HEK293 (cell line): ENCODE measurements around the gene AXDND1.
A peak's percentile ranks its signal among the peaks of the same experiment; 100 is the strongest.

ENCODE experiments used
- CTCF ChIA-PET: fragments of 350-600 bp; formaldehyde crosslinking; extraction: SDS; loops from one replicate; lab custom pipeline; 2021; ENCODE audit warnings: antibody characterized with exemption; lab: Yijun Ruan, JAX
- POLR2A ChIA-PET: fragments of 300-600 bp; formaldehyde crosslinking; extraction: SDS; loops from one replicate; lab custom pipeline; 2020; ENCODE audit warnings: antibody characterized with exemption, inconsistent platforms; lab: Yijun Ruan, JAX
- H3K27ac ChIP-seq: fragments of 200-500 bp; sonication (Bioruptor generic); 2 replicates; pipeline ENCODE4 v1.5.1; 2014; ENCODE audit warnings: low read depth, low read length, control low read depth, inconsistent platforms; ENCODE audit errors: extremely low read depth
- H3K36me3 ChIP-seq, 2 experiments: fragments of 200-500 bp in 1 of 2; sonication (Bioruptor generic) in 1 of 2; 1 replicate in 1 of 2; 2 replicates in 1 of 2; pipeline ENCODE4 v1.5.1; 2014 to 2017; ENCODE audit warnings: inconsistent platforms in 2 of 2, low read length in 2 of 2; ENCODE audit not compliant: control insufficient read depth in 2 of 2, insufficient read depth in 1 of 2
- H3K4me1 ChIP-seq: fragments of 200-500 bp; sonication (Bioruptor generic); 2 replicates; pipeline ENCODE4 v1.5.1; 2014; ENCODE audit warnings: mild to moderate bottlenecking, low read length, inconsistent platforms; ENCODE audit not compliant: control insufficient read depth, insufficient read depth
- H3K4me3 ChIP-seq: 2 replicates; pipeline ENCODE4 v1.5.1; 2011; ENCODE audit warnings: low read depth, mild to moderate bottlenecking, control low read depth, low read length, moderate library complexity
- H3K9me3 ChIP-seq: fragments of 200-500 bp; sonication (Bioruptor generic); 2 replicates; pipeline ENCODE4 v1.5.1; 2014; ENCODE audit warnings: low read depth, low read length, inconsistent platforms; ENCODE audit not compliant: control insufficient read depth, insufficient read depth
- AEBP2 ChIP-seq: fragments of 450-650 bp; formaldehyde crosslinking; IDR thresholded peaks from 2 replicates; pipeline ENCODE4 v1.5.1; 2016; ENCODE audit warnings: missing biosample characterization, missing genetic modification characterization, borderline replicate concordance
- SETDB1 ChIP-seq: IDR thresholded peaks from one replicate; pipeline ENCODE4 v1.6.1; 2017; ENCODE audit warnings: mild to moderate bottlenecking, low read length, moderate library complexity, mixed read lengths; ENCODE audit not compliant: insufficient read length
- SP2 ChIP-seq: fragments of 450-650 bp; formaldehyde crosslinking; IDR thresholded peaks from 2 replicates; pipeline ENCODE4 v1.5.1; 2016; ENCODE audit warnings: missing biosample characterization, missing genetic modification characterization
- WT1 ChIP-seq: fragments of 450-650 bp; formaldehyde crosslinking; IDR thresholded peaks from 2 replicates; pipeline ENCODE4 v1.5.1; 2016; ENCODE audit warnings: missing biosample characterization, missing genetic modification characterization
- ZNF292 ChIP-seq: fragments of 450-650 bp; formaldehyde crosslinking; IDR thresholded peaks from 2 replicates; pipeline ENCODE4 v1.5.1; 2016; ENCODE audit warnings: low read depth, missing biosample characterization, missing genetic modification characterization, borderline replicate concordance
- ZNF416 ChIP-seq: fragments of 450-650 bp; formaldehyde crosslinking; IDR thresholded peaks from 2 replicates; pipeline ENCODE4 v1.5.1; 2016; ENCODE audit warnings: missing biosample characterization, missing genetic modification characterization
- ZNF514 ChIP-seq: fragments of 450-650 bp; formaldehyde crosslinking; IDR thresholded peaks from 2 replicates; pipeline ENCODE4 v1.5.1; 2016; ENCODE audit warnings: missing biosample characterization, missing genetic modification characterization
- ZNF529 ChIP-seq: fragments of 450-650 bp; formaldehyde crosslinking; IDR thresholded peaks from 2 replicates; pipeline ENCODE4 v1.5.1; 2017; ENCODE audit warnings: missing genetic modification characterization, missing biosample characterization; ENCODE audit not compliant: insufficient replicate concordance
- ZNF571 ChIP-seq: fragments of 450-650 bp; formaldehyde crosslinking; IDR thresholded peaks from 2 replicates; pipeline ENCODE4 v1.5.0; 2017; ENCODE audit warnings: missing biosample characterization, missing genetic modification characterization
- ZNF692 ChIP-seq: fragments of 450-650 bp; formaldehyde crosslinking; IDR thresholded peaks from 2 replicates; pipeline ENCODE4 v1.5.1; 2016; ENCODE audit warnings: missing biosample characterization, missing genetic modification characterization
- ZNF76 ChIP-seq: fragments of 450-650 bp; formaldehyde crosslinking; IDR thresholded peaks from 2 replicates; pipeline ENCODE4; 2016; ENCODE audit warnings: low read depth, missing biosample characterization, missing genetic modification characterization, borderline replicate concordance
- ZNF785 ChIP-seq: fragments of 450-650 bp; formaldehyde crosslinking; IDR thresholded peaks from 2 replicates; pipeline ENCODE4 v1.5.1; 2016; ENCODE audit warnings: missing biosample characterization, missing genetic modification characterization
- ZNF837 ChIP-seq: fragments of 450-650 bp; formaldehyde crosslinking; IDR thresholded peaks from 2 replicates; pipeline ENCODE4 v1.5.1; 2016; ENCODE audit warnings: missing biosample characterization, missing genetic modification characterization
- ZXDB ChIP-seq: fragments of 450-650 bp; formaldehyde crosslinking; IDR thresholded peaks from 2 replicates; pipeline ENCODE4 v1.5.1; 2016; ENCODE audit warnings: missing biosample characterization, missing genetic modification characterization
- TF ChIP-seq, protein P1 (sequence below): fragments of 450-650 bp; formaldehyde crosslinking; IDR thresholded peaks from 2 replicates; pipeline ENCODE4 v1.5.1; 2016; ENCODE audit warnings: missing biosample characterization, missing genetic modification characterization
- TF ChIP-seq, protein P2 (sequence below): fragments of 450-650 bp; formaldehyde crosslinking; IDR thresholded peaks from 2 replicates; pipeline ENCODE4 v1.5.1; 2016; ENCODE audit warnings: missing biosample characterization, missing genetic modification characterization

The AXDND1 gene

DNA sequence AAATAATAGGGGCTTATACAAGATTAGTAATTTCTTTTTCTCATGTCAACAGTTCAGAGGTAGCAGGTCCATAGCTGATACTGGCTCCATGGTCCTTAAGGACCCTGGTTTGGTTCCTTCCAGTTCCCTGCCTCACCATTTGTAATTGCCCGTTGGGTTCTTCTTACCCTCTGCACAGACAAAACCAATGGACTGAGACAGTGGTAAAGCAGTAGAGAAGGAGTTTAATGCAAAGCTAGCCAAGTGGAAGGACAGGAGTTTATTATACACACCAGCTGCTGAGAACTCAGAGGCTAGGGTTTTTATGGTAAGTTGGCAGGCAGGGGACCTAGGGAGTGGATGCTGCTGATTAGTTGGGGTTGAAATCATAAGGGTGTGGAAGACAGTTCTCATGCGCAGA, 35.9 kb upstream of the AXDND1 start:
- CTCF ChIA-PET: interaction anchor here (0.6 kb wide), 1 partner anchor 39 kb away, joined by 4 read pairs; no protein-coding TSS in a partner anchor
- no peak overlapping the region for H3K27ac ChIP-seq
- no peaks in the 10 kb centered on the region for H3K9me3 ChIP-seq
- peaks cover 0 to 15% of the 10 kb centered on the region in 2 experiments; a peak in 2 of 3 replicates for H3K36me3 ChIP-seq
- no peaks in the 10 kb centered on the region for H3K4me1 ChIP-seq
- POLR2A ChIA-PET: no interaction called here
- H3K4me3 ChIP-seq: no peak overlapping the region
- TF ChIP-seq AEBP2 (tag by site-specific recombination) (no peak), SETDB1 (peak; percentile 58)

DNA sequence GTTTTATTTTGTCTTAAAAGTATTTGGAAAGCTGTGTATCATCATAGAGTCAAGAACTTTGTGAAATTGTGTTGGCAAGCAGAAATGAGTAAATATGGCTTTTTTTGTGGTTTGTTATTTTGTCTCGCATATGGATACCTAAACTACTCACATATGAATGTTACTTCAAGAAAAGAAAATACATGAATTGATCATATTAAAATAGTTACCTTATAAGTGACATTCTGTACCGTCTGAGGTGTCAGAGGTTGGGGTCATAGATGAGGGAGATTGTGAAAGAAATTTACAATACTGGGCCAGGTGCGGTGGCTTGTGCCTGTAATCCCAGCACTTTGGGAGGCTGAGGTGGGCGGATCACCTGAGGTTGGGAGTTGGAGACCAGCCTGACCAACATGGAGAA, 31.3 kb upstream of the AXDND1 start:
- peaks cover 7 to 15% of the 10 kb centered on the region in 2 experiments; a peak in 2 of 3 replicates for H3K36me3 ChIP-seq
- no peak overlapping the region for H3K27ac ChIP-seq
- ChIA-PET POLR2A (no interaction called here), CTCF (no interaction called here)
- TF ChIP-seq ZNF292 (no peak), SP2 (tag by site-specific recombination) (no peak), ZNF416 (tag by site-specific recombination) (no peak), ZNF692 (tag by site-specific recombination) (no peak), ZNF571 (no peak)
- no peaks in the 10 kb centered on the region for H3K9me3 ChIP-seq
- H3K4me3 ChIP-seq: no peak overlapping the region
- no peaks in the 10 kb centered on the region for H3K4me1 ChIP-seq

GRCh38 chr1:179337288-179337687, 28.5 kb upstream of the AXDND1 start:
- Histone ChIP-seq H3K4me1 (no peaks in the 10 kb centered on the region), H3K36me3 (peaks cover 11 to 33% of the 10 kb centered on the region in 2 experiments), H3K9me3 (no peaks in the 10 kb centered on the region), H3K4me3 (no peak overlapping the region), H3K27ac (no peak overlapping the region)
- CTCF ChIA-PET: no interaction called here
- POLR2A ChIA-PET: no interaction called here
- TF ChIP-seq ZNF785 (tag by site-specific recombination) (no peak), ZXDB (no peak), ZNF837 (tag by site-specific recombination) (no peak)
- TF ChIP-seq, protein P1, sequence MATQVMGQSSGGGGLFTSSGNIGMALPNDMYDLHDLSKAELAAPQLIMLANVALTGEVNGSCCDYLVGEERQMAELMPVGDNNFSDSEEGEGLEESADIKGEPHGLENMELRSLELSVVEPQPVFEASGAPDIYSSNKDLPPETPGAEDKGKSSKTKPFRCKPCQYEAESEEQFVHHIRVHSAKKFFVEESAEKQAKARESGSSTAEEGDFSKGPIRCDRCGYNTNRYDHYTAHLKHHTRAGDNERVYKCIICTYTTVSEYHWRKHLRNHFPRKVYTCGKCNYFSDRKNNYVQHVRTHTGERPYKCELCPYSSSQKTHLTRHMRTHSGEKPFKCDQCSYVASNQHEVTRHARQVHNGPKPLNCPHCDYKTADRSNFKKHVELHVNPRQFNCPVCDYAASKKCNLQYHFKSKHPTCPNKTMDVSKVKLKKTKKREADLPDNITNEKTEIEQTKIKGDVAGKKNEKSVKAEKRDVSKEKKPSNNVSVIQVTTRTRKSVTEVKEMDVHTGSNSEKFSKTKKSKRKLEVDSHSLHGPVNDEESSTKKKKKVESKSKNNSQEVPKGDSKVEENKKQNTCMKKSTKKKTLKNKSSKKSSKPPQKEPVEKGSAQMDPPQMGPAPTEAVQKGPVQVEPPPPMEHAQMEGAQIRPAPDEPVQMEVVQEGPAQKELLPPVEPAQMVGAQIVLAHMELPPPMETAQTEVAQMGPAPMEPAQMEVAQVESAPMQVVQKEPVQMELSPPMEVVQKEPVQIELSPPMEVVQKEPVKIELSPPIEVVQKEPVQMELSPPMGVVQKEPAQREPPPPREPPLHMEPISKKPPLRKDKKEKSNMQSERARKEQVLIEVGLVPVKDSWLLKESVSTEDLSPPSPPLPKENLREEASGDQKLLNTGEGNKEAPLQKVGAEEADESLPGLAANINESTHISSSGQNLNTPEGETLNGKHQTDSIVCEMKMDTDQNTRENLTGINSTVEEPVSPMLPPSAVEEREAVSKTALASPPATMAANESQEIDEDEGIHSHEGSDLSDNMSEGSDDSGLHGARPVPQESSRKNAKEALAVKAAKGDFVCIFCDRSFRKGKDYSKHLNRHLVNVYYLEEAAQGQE (tag by site-specific recombination): no peak

DNA sequence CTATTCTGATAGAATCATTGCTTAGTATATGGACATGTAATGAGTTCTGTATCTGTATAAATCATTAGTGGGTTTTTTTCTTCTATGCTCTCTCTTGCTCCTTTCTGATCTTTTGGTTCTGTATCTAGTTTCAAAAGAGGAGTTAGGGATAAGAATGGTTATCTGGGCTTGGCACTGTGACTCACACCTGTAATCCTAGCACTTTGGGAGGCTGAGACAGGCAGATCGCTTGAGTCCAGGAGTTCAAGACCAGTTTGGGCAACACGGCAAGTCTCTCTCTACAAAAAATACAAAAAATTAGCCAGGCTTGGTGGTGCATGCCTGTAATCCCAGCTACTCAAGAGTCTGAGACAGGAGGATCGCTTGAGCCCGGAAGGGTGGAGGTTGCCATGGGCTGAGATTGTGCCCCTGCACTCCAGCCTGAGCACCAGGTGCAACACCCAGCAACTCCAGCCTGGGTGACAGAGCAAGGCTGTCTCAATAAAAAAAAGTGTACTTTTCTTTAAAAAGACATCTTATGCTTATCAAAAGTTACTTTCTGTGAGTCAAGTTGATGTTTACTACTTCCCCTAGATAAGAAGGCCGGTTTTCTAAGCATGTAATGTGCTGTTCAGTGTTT, 27.7 kb upstream of the AXDND1 start:
- TF ChIP-seq ZNF76 (tag by site-specific recombination): no peak
- TF ChIP-seq, protein P2, sequence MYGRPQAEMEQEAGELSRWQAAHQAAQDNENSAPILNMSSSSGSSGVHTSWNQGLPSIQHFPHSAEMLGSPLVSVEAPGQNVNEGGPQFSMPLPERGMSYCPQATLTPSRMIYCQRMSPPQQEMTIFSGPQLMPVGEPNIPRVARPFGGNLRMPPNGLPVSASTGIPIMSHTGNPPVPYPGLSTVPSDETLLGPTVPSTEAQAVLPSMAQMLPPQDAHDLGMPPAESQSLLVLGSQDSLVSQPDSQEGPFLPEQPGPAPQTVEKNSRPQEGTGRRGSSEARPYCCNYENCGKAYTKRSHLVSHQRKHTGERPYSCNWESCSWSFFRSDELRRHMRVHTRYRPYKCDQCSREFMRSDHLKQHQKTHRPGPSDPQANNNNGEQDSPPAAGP (tag by site-specific recombination): no peak
- TF ChIP-seq ZNF514 (tag by site-specific recombination): no peak
- no peak for TF ChIP-seq ZNF529 (tag by site-specific recombination)
- TF ChIP-seq WT1: no peak
- H3K4me1 ChIP-seq: no peaks in the 10 kb centered on the region
- no peaks in the 10 kb centered on the region for H3K9me3 ChIP-seq
- no peak overlapping the region for H3K4me3 ChIP-seq
- H3K27ac ChIP-seq: no peak overlapping the region
- peaks cover 11 to 39% of the 10 kb centered on the region in 2 experiments for H3K36me3 ChIP-seq
- POLR2A ChIA-PET: no interaction called here
- CTCF ChIA-PET: no interaction called here
